Stimulated activated CD4-positive, alpha-beta T cell treated with anti-CD3 and anti-CD28 coated beads, Interleukin-12 subunit alpha, Interleukin-12 subunit beta, amount 100 ng/mL, for 48 hours (primary cell): ENCODE results near the gene ADAMTS14.
A peak's percentile ranks its signal among the peaks of the same experiment; 100 is the strongest.

Experiments used
- DNase-seq, 3 donors: peaks; one replicate each; pipeline ENCODE4 v3.0.0-alpha.2; 2020; ENCODE audit warnings: low read depth in 2 of 3, low spot score in 1 of 3

Gene ADAMTS14

DNA sequence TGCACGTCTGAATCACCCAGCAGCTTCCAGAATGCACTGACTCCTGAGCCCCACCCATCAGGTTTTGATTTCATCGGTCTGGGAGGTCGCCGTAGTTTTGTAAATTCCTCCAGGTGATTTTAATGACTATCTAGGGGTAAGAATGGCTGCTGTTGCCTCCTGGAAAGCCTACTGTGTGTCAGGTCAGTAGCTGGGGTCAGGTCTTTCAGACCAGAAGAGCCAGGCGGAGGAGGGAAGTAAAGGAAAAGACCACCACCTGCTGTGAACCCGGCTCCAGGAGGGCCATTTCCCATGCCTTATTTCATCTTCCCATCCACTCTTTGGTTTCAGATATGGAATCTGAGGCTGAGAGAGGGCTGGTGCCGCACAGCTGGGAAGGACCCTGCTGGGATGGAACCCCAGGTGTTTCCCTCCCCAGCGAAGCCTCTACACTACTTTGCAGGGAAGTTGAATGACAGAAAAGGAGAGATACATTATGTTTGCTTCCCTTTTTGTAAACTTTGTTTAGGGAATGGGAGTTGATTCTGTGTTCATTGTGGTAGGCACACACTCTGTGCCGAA, 19.8 kb downstream of the ADAMTS14 start:
- DNase-seq: no peak

DNA sequence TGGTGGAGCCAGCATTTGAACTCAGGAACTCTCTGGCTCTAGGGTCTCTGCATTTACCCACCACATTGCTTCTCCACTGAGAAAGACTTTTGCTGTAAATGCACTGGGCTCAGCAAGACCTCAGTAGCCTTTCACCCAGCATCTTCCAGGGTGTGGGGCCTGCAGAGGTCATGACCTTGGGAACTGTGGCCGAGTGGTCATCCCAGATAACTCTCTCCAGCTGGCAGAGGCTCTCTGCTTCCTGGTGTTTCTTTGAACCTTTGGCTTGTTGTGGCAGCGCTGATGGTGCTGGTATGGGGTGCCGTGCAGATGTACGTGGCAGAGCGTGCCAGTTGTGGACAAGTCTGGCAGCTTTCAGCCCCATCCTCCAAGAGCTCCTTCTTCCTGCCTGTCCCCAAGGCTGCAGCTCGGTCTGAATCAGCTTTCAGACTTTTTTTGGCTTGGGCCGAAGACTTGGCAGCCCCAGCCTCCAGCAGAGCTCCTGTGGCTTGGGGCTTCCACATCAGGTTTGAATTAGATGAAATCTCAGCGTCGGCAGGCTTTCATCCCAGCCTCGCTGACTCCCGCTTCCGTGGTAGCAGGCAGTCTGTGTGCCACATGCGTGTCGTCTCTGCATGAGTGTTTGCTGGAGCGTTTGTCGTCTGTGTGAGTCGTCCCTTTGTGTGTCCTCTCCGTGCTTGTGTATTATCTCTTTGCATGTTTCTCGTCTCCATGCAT, 21.5 kb downstream of the ADAMTS14 start:
- DNase-seq: no peak

- DNase-seq: no peak
Measured at GRCh38 chr10:70694418-70695141, 22.3 kb downstream of the ADAMTS14 start.

DNA sequence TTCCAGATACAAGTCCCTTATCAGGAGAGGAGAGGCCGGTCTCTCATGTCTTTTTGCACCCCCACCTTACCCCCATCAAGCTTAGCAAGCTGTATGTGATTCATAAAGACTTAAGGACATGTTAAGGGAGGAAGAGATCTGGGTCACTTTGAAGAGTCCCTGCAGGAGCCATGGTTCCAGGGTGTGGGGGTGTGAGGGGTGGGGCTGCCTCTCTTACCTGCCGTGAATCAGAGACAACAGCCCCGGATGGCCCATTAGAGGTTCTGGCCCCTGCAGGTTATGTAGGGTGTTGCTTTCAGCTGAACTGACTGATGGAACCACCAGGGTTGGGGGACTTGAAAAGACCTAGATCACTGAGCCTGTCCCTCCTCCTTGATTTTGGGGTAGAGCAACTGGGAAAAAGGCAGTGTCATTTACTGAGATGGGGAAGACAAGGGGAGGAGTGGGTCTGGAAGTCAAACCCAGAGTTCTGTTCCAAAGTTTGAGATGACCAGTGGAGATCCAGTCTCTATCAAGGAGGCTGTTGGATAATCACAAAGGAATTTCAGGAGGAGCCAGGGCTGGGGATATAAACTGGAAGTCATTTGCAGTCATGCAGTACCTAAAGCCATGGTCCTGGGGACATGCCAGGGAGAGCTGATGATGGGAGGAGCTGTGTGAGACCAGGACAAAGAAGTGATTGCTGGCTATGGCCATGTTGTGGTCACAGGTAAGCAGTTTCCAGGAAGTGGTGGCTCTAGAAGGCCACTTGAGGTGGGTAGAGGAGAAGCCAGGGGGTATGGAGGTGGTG, 23.1 kb downstream of the ADAMTS14 start:
- no peak for DNase-seq

DNA sequence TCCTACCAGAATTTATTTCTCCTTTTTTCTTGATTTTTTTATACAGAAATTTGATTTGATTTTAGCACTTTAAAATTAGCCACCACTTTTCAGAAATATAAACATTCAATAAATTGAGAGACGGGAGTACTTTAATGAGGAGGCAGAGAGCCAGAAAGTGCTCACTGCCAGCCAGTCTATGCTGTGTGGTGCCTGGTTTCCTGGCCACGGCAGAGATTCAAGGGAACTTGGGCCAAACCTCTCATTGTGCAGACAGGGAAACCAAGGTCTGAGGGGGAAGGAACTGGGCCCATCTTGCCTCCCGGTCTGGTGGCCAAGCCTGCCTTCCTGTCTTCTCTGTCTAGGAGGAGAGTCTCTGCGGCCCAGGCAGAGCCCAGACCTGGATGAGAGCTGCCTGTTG, 25.9 kb downstream of the ADAMTS14 start:
- no peak for DNase-seq

DNA sequence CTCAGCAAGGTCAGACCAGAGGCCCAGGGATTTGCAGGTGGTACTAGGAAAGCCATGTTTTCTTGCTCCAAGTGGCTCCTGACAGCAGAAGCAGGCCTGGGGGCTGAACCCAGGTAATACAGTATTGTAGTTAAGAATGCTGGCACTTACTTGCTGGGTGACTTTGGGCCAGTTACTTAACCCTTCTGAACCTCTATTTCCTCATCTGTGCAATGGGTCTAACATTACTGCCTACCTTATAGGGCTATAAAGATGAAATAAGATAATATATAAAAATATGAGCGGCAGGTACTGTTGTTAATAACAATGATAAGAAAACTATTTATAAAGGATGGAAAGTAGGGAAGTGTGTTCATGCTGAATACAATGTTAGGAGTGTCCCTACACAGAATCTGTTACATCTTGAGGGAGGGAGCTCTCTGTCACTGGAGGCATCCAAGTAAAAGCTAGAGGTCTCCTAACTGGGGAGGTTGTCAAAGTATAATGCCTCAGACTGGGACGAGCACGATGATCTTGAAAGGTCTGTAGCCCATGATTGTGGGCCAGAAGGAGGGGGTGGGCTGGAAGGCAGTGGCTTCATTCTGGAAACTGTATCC, 26.9 kb downstream of the ADAMTS14 start:
- no peak for DNase-seq

- no peak for DNase-seq
Measured at GRCh38 chr10:70699659-70700174, 27.4 kb downstream of the ADAMTS14 start.

DNA sequence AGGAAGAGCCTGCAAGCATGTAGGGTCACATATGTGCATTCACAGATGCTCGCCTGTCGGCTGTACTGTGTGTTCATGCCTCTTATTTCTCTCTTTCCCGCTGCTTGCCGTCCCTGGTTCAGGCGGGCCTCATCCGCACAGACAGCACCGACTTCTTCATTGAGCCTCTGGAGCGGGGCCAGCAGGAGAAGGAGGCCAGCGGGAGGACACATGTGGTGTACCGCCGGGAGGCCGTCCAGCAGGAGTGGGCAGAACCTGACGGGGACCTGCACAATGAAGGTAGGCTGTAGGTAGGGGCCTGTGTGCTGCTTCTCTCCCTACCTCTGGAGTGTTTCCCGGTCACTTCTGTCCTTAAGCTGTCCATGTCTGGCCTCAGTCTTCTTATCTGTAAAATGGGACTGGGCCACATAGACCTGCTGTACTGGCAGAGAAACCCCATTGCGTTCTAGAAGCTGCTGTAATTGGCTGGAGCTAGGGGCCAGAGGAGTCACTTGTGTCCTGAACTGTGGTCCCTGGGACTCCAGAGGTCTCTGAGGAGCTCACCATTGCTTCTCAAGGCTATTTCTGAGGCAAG, 30.0 kb downstream of the ADAMTS14 start:
- DNase-seq: no peak

DNA sequence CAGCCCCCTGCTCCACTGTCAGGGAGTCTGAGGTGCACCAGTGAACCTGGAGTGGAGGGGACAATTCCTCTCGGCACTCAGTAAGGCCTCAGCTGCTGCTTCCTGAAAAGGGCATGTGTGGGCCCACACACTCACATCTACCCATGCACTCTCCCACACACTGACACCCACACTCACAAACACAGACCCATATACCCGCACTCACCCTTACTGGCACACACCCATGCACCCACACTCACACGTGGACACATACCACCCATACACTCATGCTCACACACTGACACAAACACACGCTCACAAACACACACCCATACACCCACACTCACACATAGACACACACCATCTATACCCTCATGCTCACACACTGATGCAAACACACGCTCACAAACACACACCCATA, 31.9 kb downstream of the ADAMTS14 start:
- no peak for DNase-seq

DNA sequence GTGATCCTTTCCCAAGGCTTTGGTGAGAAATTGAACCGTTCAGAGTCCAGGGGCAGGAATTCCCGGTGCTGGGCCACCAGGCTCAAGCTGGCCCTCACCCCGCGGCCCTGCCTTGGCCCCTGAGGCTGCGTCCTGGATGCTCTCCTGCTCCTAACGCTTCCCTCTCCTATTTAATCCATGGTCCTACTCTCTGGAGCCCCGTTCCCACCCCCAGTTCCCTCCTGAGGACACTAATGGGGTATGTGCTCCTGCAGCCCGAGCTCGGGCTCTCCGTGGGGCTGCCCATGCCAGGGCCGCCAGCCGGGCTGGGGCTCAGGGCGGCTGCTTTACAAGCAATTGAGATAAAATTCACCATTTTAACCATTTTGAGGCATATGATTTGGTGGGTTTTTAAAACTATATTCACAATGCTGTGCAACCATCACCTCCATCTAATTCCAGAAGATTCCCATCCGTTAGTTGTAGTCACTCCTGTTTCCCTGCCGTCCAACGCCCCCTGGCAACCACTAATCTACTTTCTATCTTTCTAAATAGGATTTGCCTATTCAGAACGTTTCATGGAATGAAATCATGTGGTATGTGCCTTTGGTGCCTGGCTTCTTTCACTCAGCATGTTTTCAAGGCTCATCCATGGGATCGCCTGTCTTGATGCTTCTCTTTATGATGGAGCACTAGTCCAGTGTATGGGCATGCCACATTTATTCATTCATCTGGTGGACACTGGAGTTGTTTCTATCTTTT, 33.0 kb downstream of the ADAMTS14 start:
- DNase-seq: no peak

- no peak for DNase-seq
Measured at GRCh38 chr10:70711177-70711576, 38.9 kb downstream of the ADAMTS14 start.

GRCh38 chr10:70711911-70712310, 39.6 kb downstream of the ADAMTS14 start:
- no peak for DNase-seq

GRCh38 chr10:70714245-70714644, 41.9 kb downstream of the ADAMTS14 start:
- DNase-seq: no peak

DNA sequence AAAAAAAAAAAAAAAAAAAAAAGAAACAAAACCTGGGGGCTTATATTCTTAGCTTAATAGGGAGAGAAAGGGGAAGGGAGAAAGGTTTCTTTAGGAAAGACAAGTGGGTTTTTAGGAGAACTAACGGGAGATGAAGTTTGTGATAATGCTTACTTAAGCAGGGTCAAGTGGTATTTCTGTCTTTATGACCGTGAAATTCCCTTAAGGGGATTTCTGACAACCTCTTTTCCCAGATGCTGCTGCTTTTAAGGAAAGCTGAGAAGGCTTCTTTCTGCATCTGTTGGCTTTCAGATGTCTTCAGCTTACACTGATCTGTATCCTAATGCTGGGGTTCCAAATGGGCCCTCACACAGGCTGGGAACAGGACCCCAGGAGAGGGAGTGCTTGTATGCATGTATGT, 42.6 kb downstream of the ADAMTS14 start:
- no peak for DNase-seq

- peak; percentile 4 to 27 (median 5) for DNase-seq
Measured at GRCh38 chr10:70715853-70716795, 43.8 kb downstream of the ADAMTS14 start.

DNA sequence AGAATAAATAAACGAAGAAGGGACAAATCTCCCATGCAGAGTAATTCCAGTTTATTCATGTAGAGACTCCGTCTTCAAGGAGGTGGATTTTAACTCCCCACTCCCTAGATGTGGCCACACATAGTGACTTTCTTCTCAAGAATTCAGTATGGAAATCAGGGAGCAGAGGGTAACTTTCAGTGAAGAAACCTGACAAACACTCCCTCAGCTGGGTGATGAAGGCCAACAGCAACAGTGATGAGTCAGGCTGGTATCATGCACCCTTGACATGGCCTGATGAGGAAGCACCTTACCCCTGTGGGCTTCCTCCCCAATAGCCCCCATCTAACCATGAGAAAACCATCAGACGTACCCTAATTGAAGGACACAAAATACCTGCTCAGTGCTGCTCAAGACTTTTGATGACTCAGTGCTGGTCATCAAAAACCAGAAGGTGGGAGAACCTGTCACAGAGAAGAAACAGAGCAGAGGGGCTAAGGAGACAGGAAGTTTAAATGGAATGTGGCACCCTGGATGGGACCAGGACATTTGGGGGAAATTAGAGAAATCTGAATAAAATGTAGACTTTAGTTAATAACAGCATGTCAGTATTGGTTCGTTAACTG, 50.6 kb downstream of the ADAMTS14 start:
- DNase-seq: no peak

DNA sequence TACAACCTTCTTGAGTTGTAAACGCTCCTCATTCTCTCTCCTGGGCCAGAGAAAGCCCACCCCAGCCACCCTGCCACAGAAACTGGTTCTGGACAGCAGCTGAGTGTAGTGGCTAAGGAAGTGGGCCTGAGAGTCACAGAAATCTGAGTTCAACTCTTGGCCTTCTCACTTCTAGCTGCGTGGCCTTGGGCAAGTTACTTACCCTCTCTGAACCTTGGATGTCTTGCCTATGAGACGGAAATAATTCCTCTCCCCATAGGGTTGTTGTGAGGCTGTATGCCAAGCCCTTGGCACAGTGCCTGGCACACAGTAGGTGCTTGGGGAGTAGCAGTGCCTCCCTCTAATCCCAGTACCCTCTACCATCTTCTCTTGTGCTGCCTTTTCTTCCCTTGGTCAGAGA, 51.5 kb downstream of the ADAMTS14 start:
- DNase-seq: no peak

DNA sequence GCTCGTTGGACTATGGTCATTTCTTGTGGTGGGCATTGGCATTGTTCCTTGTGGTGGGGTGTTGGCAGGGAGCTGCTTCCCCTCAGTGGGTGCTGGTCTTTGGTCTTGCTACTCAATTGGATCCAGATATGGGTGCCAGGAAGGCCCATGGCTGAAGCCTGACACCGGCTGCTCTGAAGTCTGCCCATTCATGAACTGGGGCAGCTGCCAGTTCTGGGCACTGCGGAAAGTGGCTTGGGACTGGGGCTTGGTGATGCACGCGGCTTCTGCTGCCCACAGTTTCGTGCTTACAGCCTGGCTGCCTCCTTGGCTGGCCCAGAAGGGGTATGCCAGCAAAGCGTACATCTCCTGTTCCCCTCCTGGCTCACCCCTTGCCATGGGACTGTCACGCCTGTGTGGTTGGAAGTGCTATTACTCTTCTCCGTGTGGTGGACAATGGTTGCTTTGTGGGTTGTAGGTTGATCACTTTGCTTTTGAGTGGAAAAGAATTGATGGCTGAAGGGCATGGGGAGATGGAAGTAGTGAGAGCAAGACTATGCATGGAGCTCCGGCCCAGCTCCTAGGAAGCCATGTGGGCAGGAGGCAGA, 54.7 kb downstream of the ADAMTS14 start:
- no peak for DNase-seq
